ENCODE results near the gene SLC38A11.
"Not testable (repeated sequence)": the region's sequence is repeated elsewhere in the genome, so short reads cannot be mapped to it uniquely, and the experiment has no call there.

Gene SLC38A11

GRCh38 chr2:164954954-164955701, at the start of gene SLC38A11:
Gene SLC38A11, minus strand, starts transcription at chr2:164955525. Its CDS starts 278 bp downstream, at chr2:164955247.
- Histone ChIP-seq H3K27me3 (ENCODE audit: insufficient read depth, low read length) (no peaks in the 10 kb centered on the region), H3K4me1 (ENCODE audit: insufficient read depth, low read length) (no peaks in the 10 kb centered on the region), H3K9ac (ENCODE audit: low read depth, low read length) (no peak within 1 kb of the TSS), H3K36me3 (ENCODE audit: insufficient read depth, low read depth, low read length) (no peaks in the 10 kb centered on the region), H3K9me3 (ENCODE audit: insufficient read depth, low read depth, low read length) (no peaks in the 10 kb centered on the region), H3K27ac (ENCODE audit: low read length) (no peak within 1 kb of the TSS), H3K4me3 (ENCODE audit: low read length) (no peak within 1 kb of the TSS)

GRCh38 chr2:165003443-165004130, 48.3 kb upstream of the SLC38A11 start:
- Histone ChIP-seq H3K36me3 (ENCODE audit: insufficient read depth, low read depth, low read length) (no peaks in the 10 kb centered on the region), H3K4me1 (ENCODE audit: insufficient read depth, low read length) (no peaks in the 10 kb centered on the region), H3K9ac (ENCODE audit: low read depth, low read length) (no peak overlapping the region), H3K27ac (ENCODE audit: low read length) (no peak overlapping the region), H3K4me3 (ENCODE audit: low read length) (no peak overlapping the region), H3K9me3 (ENCODE audit: insufficient read depth, low read depth, low read length) (no peaks in the 10 kb centered on the region), H3K27me3 (ENCODE audit: insufficient read depth, low read length) (no peaks in the 10 kb centered on the region)

GRCh38 chr2:165002638-165003037, 47.3 kb upstream of the SLC38A11 start:
- Histone ChIP-seq H3K4me1 (ENCODE audit: insufficient read depth, low read length) (no peaks in the 10 kb centered on the region), H3K4me3 (ENCODE audit: low read length) (no peak overlapping the region), H3K27me3 (ENCODE audit: insufficient read depth, low read length) (no peaks in the 10 kb centered on the region), H3K36me3 (ENCODE audit: insufficient read depth, low read depth, low read length) (no peaks in the 10 kb centered on the region), H3K9me3 (ENCODE audit: insufficient read depth, low read depth, low read length) (no peaks in the 10 kb centered on the region), H3K27ac (ENCODE audit: low read length) (no peak overlapping the region), H3K9ac (ENCODE audit: low read depth, low read length) (no peak overlapping the region)

- not testable (repeated sequence) for H3K27me3 ChIP-seq (ENCODE audit: insufficient read depth, low read length); H3K4me1 ChIP-seq (ENCODE audit: insufficient read depth, low read length); H3K27ac ChIP-seq (ENCODE audit: low read length); H3K9ac ChIP-seq (ENCODE audit: low read depth, low read length); H3K4me3 ChIP-seq (ENCODE audit: low read length); H3K9me3 ChIP-seq (ENCODE audit: insufficient read depth, low read depth, low read length); H3K36me3 ChIP-seq (ENCODE audit: insufficient read depth, low read depth, low read length)
Measured at GRCh38 chr2:164994664-164995299, 39.5 kb upstream of the SLC38A11 start.

GRCh38 chr2:164993287-164994016, 38.1 kb upstream of the SLC38A11 start:
- no peak overlapping the region for H3K9ac ChIP-seq (ENCODE audit: low read depth, low read length)
- no peaks in the 10 kb centered on the region for H3K9me3 ChIP-seq (ENCODE audit: insufficient read depth, low read depth, low read length)
- no peaks in the 10 kb centered on the region for H3K27me3 ChIP-seq (ENCODE audit: insufficient read depth, low read length)
- no peak overlapping the region for H3K4me3 ChIP-seq (ENCODE audit: low read length)
- no peaks in the 10 kb centered on the region for H3K36me3 ChIP-seq (ENCODE audit: insufficient read depth, low read depth, low read length)
- H3K4me1 ChIP-seq (ENCODE audit: insufficient read depth, low read length), result no peaks in the 10 kb centered on the region
- H3K27ac ChIP-seq (ENCODE audit: low read length), result no peak overlapping the region

GRCh38 chr2:164992818-164993217, 37.5 kb upstream of the SLC38A11 start:
- Histone ChIP-seq H3K36me3 (ENCODE audit: insufficient read depth, low read depth, low read length) (no peaks in the 10 kb centered on the region), H3K27me3 (ENCODE audit: insufficient read depth, low read length) (no peaks in the 10 kb centered on the region), H3K9ac (ENCODE audit: low read depth, low read length) (no peak overlapping the region), H3K27ac (ENCODE audit: low read length) (no peak overlapping the region), H3K4me3 (ENCODE audit: low read length) (no peak overlapping the region), H3K9me3 (ENCODE audit: insufficient read depth, low read depth, low read length) (no peaks in the 10 kb centered on the region), H3K4me1 (ENCODE audit: insufficient read depth, low read length) (no peaks in the 10 kb centered on the region)

- not testable (repeated sequence) for H3K9ac ChIP-seq (ENCODE audit: low read depth, low read length); H3K4me3 ChIP-seq (ENCODE audit: low read length); H3K4me1 ChIP-seq (ENCODE audit: insufficient read depth, low read length); H3K27me3 ChIP-seq (ENCODE audit: insufficient read depth, low read length); H3K36me3 ChIP-seq (ENCODE audit: insufficient read depth, low read depth, low read length); H3K27ac ChIP-seq (ENCODE audit: low read length); H3K9me3 ChIP-seq (ENCODE audit: insufficient read depth, low read depth, low read length)
Measured at GRCh38 chr2:164992093-164992454, 36.7 kb upstream of the SLC38A11 start.

GRCh38 chr2:164991361-164992092, 36.2 kb upstream of the SLC38A11 start:
- H3K27me3 ChIP-seq (ENCODE audit: insufficient read depth, low read length); H3K4me3 ChIP-seq (ENCODE audit: low read length); H3K9me3 ChIP-seq (ENCODE audit: insufficient read depth, low read depth, low read length); H3K9ac ChIP-seq (ENCODE audit: low read depth, low read length); H3K4me1 ChIP-seq (ENCODE audit: insufficient read depth, low read length); H3K36me3 ChIP-seq (ENCODE audit: insufficient read depth, low read depth, low read length); H3K27ac ChIP-seq (ENCODE audit: low read length): not testable (repeated sequence)

GRCh38 chr2:164990953-164991352, 35.6 kb upstream of the SLC38A11 start:
- not testable (repeated sequence) for H3K36me3 ChIP-seq (ENCODE audit: insufficient read depth, low read depth, low read length); H3K4me1 ChIP-seq (ENCODE audit: insufficient read depth, low read length); H3K9me3 ChIP-seq (ENCODE audit: insufficient read depth, low read depth, low read length); H3K9ac ChIP-seq (ENCODE audit: low read depth, low read length); H3K4me3 ChIP-seq (ENCODE audit: low read length); H3K27ac ChIP-seq (ENCODE audit: low read length); H3K27me3 ChIP-seq (ENCODE audit: insufficient read depth, low read length)

GRCh38 chr2:164988805-164989204, 33.5 kb upstream of the SLC38A11 start:
- H3K27me3 ChIP-seq (ENCODE audit: insufficient read depth, low read length); H3K36me3 ChIP-seq (ENCODE audit: insufficient read depth, low read depth, low read length); H3K4me3 ChIP-seq (ENCODE audit: low read length); H3K4me1 ChIP-seq (ENCODE audit: insufficient read depth, low read length); H3K9me3 ChIP-seq (ENCODE audit: insufficient read depth, low read depth, low read length); H3K9ac ChIP-seq (ENCODE audit: low read depth, low read length); H3K27ac ChIP-seq (ENCODE audit: low read length): not testable (repeated sequence)

GRCh38 chr2:164986027-164986426, 30.7 kb upstream of the SLC38A11 start:
- H3K4me1 ChIP-seq (ENCODE audit: insufficient read depth, low read length); H3K36me3 ChIP-seq (ENCODE audit: insufficient read depth, low read depth, low read length); H3K9ac ChIP-seq (ENCODE audit: low read depth, low read length); H3K9me3 ChIP-seq (ENCODE audit: insufficient read depth, low read depth, low read length); H3K27me3 ChIP-seq (ENCODE audit: insufficient read depth, low read length); H3K27ac ChIP-seq (ENCODE audit: low read length); H3K4me3 ChIP-seq (ENCODE audit: low read length): not testable (repeated sequence)
